ENCODE results near the gene NPHS1. TPM values are rescaled to one million over a fixed set of nuclear protein-coding genes. Genes with fewer than 3 reads are reported as not detected.
A peak's percentile ranks its signal among the peaks of the same experiment; 100 is the strongest.

The NPHS1 gene
- total RNA-seq, 1 experiment from 2014 or later, result 0.67 TPM

DNA sequence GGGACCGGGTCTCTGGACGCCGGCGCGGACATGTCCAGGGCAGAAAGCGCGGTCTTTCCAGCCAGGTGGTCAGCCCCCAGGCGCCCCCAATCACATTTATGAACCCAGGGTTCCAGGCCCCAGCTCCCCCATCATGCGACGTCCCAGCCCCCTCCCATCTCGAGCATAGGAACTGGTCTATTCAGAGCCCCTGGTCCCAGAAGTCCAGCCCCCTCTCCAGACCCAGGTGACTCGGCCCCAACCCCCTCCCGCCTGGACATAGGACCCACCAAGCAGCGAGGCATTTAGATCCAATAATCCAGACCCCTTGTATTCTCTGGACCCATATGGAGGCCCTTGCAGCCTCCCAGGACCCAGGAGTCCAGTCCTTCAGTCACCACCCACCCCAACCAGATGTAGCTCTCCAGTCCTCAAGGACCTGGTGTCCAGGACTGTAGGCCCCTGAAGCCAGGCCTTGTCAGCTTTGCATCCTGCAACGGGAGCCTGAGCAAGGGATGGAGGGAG, 16.6 kb upstream of the NPHS1 start:
- peak overlapping the region; percentile 29; the same call in 1 of the 2 replicates for H3K27ac ChIP-seq (ENCODE audit: low read length)
- in situ Hi-C loops (cut with HindIII; ENCODE audit: low pct_unique_long_range_greater_than_20kb, low sequenced_read_pairs) (no loop called here), intact Hi-C loops (cut with micrococcal nuclease; ENCODE audit: unreplicated experiment) (no loop called here)
- BruUV-seq (replicated peaks), result no TSS peak
- H3K9me3 ChIP-seq (ENCODE audit: control insufficient read depth, insufficient read depth, low read depth, low read length), result no peaks in the 10 kb centered on the region
- DNase-seq (ENCODE audit: low read depth, low spot score), result no peak
- H3K27me3 ChIP-seq (ENCODE audit: control insufficient read depth, insufficient read depth, low read length), result no peaks in the 10 kb centered on the region
- H3K4me3 ChIP-seq (ENCODE audit: low read depth in 2 of 2, low read length in 2 of 2), result peak overlapping the region; percentile 53 to 89
- TF ChIP-seq SIN3A (IDR thresholded peaks at IDR 0.05; ENCODE audit: borderline replicate concordance, insufficient read depth, low read depth, low read length) (no peak), POLR2AphosphoS5 (IDR thresholded peaks at IDR 0.05; ENCODE audit: low read depth, low read length) (no peak), TCF7L2 (IDR thresholded peaks at IDR 0.05; ENCODE audit: low read depth, low read length) (no peak)
- TF ChIP-seq, protein P1, sequence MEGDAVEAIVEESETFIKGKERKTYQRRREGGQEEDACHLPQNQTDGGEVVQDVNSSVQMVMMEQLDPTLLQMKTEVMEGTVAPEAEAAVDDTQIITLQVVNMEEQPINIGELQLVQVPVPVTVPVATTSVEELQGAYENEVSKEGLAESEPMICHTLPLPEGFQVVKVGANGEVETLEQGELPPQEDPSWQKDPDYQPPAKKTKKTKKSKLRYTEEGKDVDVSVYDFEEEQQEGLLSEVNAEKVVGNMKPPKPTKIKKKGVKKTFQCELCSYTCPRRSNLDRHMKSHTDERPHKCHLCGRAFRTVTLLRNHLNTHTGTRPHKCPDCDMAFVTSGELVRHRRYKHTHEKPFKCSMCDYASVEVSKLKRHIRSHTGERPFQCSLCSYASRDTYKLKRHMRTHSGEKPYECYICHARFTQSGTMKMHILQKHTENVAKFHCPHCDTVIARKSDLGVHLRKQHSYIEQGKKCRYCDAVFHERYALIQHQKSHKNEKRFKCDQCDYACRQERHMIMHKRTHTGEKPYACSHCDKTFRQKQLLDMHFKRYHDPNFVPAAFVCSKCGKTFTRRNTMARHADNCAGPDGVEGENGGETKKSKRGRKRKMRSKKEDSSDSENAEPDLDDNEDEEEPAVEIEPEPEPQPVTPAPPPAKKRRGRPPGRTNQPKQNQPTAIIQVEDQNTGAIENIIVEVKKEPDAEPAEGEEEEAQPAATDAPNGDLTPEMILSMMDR (IDR thresholded peaks at IDR 0.05), result no peak
- TF ChIP-seq, protein P2, sequence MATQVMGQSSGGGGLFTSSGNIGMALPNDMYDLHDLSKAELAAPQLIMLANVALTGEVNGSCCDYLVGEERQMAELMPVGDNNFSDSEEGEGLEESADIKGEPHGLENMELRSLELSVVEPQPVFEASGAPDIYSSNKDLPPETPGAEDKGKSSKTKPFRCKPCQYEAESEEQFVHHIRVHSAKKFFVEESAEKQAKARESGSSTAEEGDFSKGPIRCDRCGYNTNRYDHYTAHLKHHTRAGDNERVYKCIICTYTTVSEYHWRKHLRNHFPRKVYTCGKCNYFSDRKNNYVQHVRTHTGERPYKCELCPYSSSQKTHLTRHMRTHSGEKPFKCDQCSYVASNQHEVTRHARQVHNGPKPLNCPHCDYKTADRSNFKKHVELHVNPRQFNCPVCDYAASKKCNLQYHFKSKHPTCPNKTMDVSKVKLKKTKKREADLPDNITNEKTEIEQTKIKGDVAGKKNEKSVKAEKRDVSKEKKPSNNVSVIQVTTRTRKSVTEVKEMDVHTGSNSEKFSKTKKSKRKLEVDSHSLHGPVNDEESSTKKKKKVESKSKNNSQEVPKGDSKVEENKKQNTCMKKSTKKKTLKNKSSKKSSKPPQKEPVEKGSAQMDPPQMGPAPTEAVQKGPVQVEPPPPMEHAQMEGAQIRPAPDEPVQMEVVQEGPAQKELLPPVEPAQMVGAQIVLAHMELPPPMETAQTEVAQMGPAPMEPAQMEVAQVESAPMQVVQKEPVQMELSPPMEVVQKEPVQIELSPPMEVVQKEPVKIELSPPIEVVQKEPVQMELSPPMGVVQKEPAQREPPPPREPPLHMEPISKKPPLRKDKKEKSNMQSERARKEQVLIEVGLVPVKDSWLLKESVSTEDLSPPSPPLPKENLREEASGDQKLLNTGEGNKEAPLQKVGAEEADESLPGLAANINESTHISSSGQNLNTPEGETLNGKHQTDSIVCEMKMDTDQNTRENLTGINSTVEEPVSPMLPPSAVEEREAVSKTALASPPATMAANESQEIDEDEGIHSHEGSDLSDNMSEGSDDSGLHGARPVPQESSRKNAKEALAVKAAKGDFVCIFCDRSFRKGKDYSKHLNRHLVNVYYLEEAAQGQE (IDR thresholded peaks at IDR 0.05; ENCODE audit: insufficient read depth in 1 of 2, low read depth in 2 of 2, low read length in 1 of 2), result no peak
- no peaks in the 10 kb centered on the region for H3K36me3 ChIP-seq (ENCODE audit: control insufficient read depth, insufficient read depth, low read length)
- ChIA-PET POLR2A (interaction anchor here (0.6 to 0.7 kb wide), 2 partner anchors 193 to 208 kb away, joined by 3 to 9 read pairs; no protein-coding TSS in a partner anchor), CTCF (interaction anchor here (0.6 to 0.9 kb wide), 2 partner anchors 11 to 49 kb away, joined by 4 to 5 read pairs; no protein-coding TSS in a partner anchor)
- peak; percentile 1 for ATAC-seq
- H3K4me1 ChIP-seq (ENCODE audit: control insufficient read depth, insufficient read depth, low read length), result peaks cover 9% of the 10 kb centered on the region

DNA sequence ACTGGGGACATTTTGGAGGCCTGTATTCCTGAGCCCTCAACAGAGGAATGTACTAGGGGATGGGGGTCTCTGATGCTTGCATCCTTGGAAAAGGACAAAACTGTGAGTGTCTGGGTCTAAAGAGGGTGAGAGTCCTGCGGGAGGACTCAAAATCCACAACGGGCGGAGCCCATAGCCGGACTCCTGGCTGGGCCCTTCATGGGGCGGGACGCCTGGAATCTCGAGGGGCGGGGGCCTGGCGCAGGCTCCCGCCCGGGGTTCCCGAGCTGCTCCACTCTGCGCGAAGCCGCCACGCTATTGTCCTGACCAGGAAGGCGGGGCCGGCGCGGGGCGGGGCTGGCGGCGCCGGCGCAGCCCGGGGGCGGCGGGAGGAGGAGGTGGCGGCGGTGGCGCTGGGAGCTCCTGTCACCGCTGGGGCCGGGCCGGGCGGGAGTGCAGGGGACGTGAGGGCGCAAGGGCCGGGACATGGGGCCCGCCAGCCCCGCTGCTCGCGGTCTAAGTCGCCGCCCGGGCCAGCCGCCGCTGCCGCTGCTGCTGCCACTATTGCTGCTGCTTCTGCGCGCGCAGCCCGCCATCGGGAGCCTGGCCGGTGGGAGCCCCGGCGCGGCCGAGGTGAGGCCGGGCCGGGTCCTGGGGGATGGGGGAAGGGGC, 16.0 kb upstream of the NPHS1 start, which contains the start of gene APLP1:
TSS of gene APLP1 (plus strand) at position 403 of the 651 bp plus-strand sequence. CDS start at position 466, 63 bp downstream.
- in situ Hi-C loops (cut with HindIII; ENCODE audit: low pct_unique_long_range_greater_than_20kb, low sequenced_read_pairs), result no loop called here
- ChIA-PET CTCF (interaction anchor here (0.6 kb wide), 1 partner anchor 49 kb away, joined by 4 read pairs; no protein-coding TSS in a partner anchor), POLR2A (interaction anchor here (0.6 to 0.7 kb wide), 2 partner anchors 12 to 207 kb away, joined by 3 to 9 read pairs; partner anchors contain the start of gene KIRREL2)
- intact Hi-C loops (cut with micrococcal nuclease; ENCODE audit: unreplicated experiment), result no loop called here
- Histone ChIP-seq H3K9me3 (ENCODE audit: control insufficient read depth, insufficient read depth, low read depth, low read length) (no peaks in the 10 kb centered on the region), H3K4me3 (ENCODE audit: low read depth in 2 of 2, low read length in 2 of 2) (peak within 1 kb of the TSS; percentile 53 to 89), H3K36me3 (ENCODE audit: control insufficient read depth, insufficient read depth, low read length) (no peaks in the 10 kb centered on the region), H3K4me1 (ENCODE audit: control insufficient read depth, insufficient read depth, low read length) (peaks cover 9% of the 10 kb centered on the region), H3K27me3 (ENCODE audit: control insufficient read depth, insufficient read depth, low read length) (no peaks in the 10 kb centered on the region), H3K27ac (ENCODE audit: low read length) (peak within 1 kb of the TSS; percentile 68)
- DNase-seq (ENCODE audit: low read depth, low spot score), result no peak
- TF ChIP-seq POLR2AphosphoS5 (IDR thresholded peaks at IDR 0.05; ENCODE audit: low read depth, low read length), result no peak
- no peak for TF ChIP-seq TCF7L2 (IDR thresholded peaks at IDR 0.05; ENCODE audit: low read depth, low read length)
- TF ChIP-seq, protein P1 (IDR thresholded peaks at IDR 0.05), result no peak
- TF ChIP-seq, protein P2 (IDR thresholded peaks at IDR 0.05; ENCODE audit: insufficient read depth in 1 of 2, low read depth in 2 of 2, low read length in 1 of 2), result no peak
- peak; percentile 57; the same call in 1 of the 2 replicates for TF ChIP-seq SIN3A (IDR thresholded peaks at IDR 0.05; ENCODE audit: borderline replicate concordance, insufficient read depth, low read depth, low read length)
- peak; percentile 80 for ATAC-seq
- no TSS peak for BruUV-seq (replicated peaks)
